GM12878 (cell line): ENCODE data around the gene ITGA3. TPM values are rescaled to one million over a fixed set of nuclear protein-coding genes. Genes with fewer than 3 reads are reported as not detected.
"Not testable (repeated sequence)": the region's sequence is repeated elsewhere in the genome, so short reads cannot be mapped to it uniquely, and the experiment has no call there.

Experiments used
- ATAC-seq: fragments of 200-7000 bp; cut with Tn5 transposase; 3 replicates; pipeline ENCODE4 v1.9.1; 2020; ENCODE audit warnings: mild to moderate bottlenecking, moderate library complexity
- BruUV-seq: library from RNA; stranded (reverse); fragments of 400-500 nt; replicated peaks from 2 replicates; lab custom pipeline; 2021; lab: Mats Ljungman, UMichigan
- CTCF ChIA-PET: fragments of 300-600 bp; sonication (Branson Sonifier 250); formaldehyde crosslinking; extraction: SDS; loops from one replicate; lab custom pipeline; 2021; ENCODE audit warnings: inconsistent platforms; lab: Yijun Ruan, JAX
- POLR2A ChIA-PET: fragments of 350-600 bp; formaldehyde crosslinking; extraction: SDS; loops from one replicate; lab custom pipeline; 2021; ENCODE audit warnings: inconsistent platforms; lab: Charles Lee
- RAD21 ChIA-PET: fragments of 300-600 bp; sonication (Branson Sonifier 250); formaldehyde crosslinking; loops from one replicate; lab custom pipeline; 2023; ENCODE audit warnings: antibody characterized with exemption; ENCODE audit not compliant: unreplicated experiment; lab: Charles Lee
- SMC1A ChIA-PET: fragments of 300-600 bp; sonication (Branson Sonifier 250); formaldehyde crosslinking; loops from one replicate; lab custom pipeline; 2023; ENCODE audit not compliant: unreplicated experiment, uncharacterized antibody; lab: Charles Lee
- DNase-seq: peaks from one replicate; pipeline ENCODE4 v3.0.0-alpha.2; 2011; ENCODE audit warnings: low read depth, low spot score
- FAIRE-seq: peaks from 3 replicates; lab custom pipeline; 2011; peaks lifted over from hg19 to GRCh38; lab: Jason Lieb, UNC
- H2AFZ ChIP-seq: 2 replicates; pipeline ENCODE4 v1.6.0; 2011; ENCODE audit warnings: low read depth, low read length, control low read depth; ENCODE audit not compliant: control insufficient read depth
- H3K27ac ChIP-seq: 2 replicates; pipeline ENCODE4 v1.5.1; 2011; ENCODE audit warnings: control low read depth; ENCODE audit not compliant: control insufficient read depth, insufficient read depth
- H3K27me3 ChIP-seq, 2 experiments: replicated peaks in 1 of 2; 2 replicates each; pipeline versions ENCODE4 v1.6.0 to v1.6.1; 2011; ENCODE audit warnings: low read length in 1 of 2; ENCODE audit not compliant: control insufficient read depth in 2 of 2, insufficient read depth in 2 of 2
- H3K36me3 ChIP-seq, 2 experiments: 2 replicates each; pipeline ENCODE4 v1.5.1; 2011; ENCODE audit warnings: low read length in 1 of 2; ENCODE audit not compliant: control insufficient read depth in 2 of 2, insufficient read depth in 2 of 2
- H3K4me1 ChIP-seq: 2 replicates; pipeline ENCODE4 v1.6.1; 2011; ENCODE audit warnings: mild to moderate bottlenecking, low read length, moderate library complexity, mixed read lengths; ENCODE audit not compliant: control insufficient read depth, insufficient read depth
- H3K4me2 ChIP-seq: 2 replicates; pipeline ENCODE4 v1.6.0; 2011; ENCODE audit warnings: control low read depth; ENCODE audit not compliant: control insufficient read depth, insufficient read depth
- H3K4me3 ChIP-seq: fragments of 200-600 bp; sonication (generic); 2 replicates; pipeline ENCODE4 v1.5.1; 2016
- H3K79me2 ChIP-seq: 2 replicates; pipeline ENCODE4 v1.6.0; 2011; ENCODE audit warnings: low read length; ENCODE audit not compliant: control insufficient read depth, insufficient read depth
- H3K9ac ChIP-seq: 2 replicates; pipeline ENCODE4 v1.8.0; 2011; ENCODE audit warnings: low read length, control low read depth, mixed read lengths; ENCODE audit not compliant: control insufficient read depth, insufficient read depth
- H3K9me3 ChIP-seq: replicated peaks from 3 replicates; pipeline ENCODE4 v1.5.1; 2011; ENCODE audit warnings: mild to moderate bottlenecking, low read length; ENCODE audit not compliant: control insufficient read depth, insufficient read depth
- H4K20me1 ChIP-seq: 2 replicates; pipeline ENCODE4 v1.6.0; 2011; ENCODE audit not compliant: control insufficient read depth, insufficient read depth
- ATF2 ChIP-seq: IDR thresholded peaks from 2 replicates; pipeline ENCODE4 v1.6.1; 2012; ENCODE audit warnings: low read length, inconsistent platforms
- BACH1 ChIP-seq: fragments of 450-650 bp; IDR thresholded peaks from 2 replicates; pipeline ENCODE4 v1.6.1; 2017; ENCODE audit warnings: mild to moderate bottlenecking, borderline replicate concordance
- HDAC2 ChIP-seq: fragments of 200-600 bp; sonication (generic); IDR thresholded peaks from 2 replicates; pipeline ENCODE4 v1.6.1; 2017
- RUNX3 ChIP-seq: IDR thresholded peaks from 2 replicates; pipeline ENCODE4 v1.6.1; 2012; ENCODE audit warnings: low read length, inconsistent platforms
- SKIL ChIP-seq: fragments of 450-650 bp; IDR thresholded peaks from 2 replicates; pipeline ENCODE4 v1.6.1; 2017; ENCODE audit warnings: mild to moderate bottlenecking, low read depth, inconsistent platforms; ENCODE audit not compliant: poor library complexity, severe bottlenecking
- SUZ12 ChIP-seq: fragments of 200-600 bp; sonication (generic); IDR thresholded peaks from one replicate; pipeline ENCODE4 v1.6.1; 2018; ENCODE audit warnings: antibody characterized with exemption, mild to moderate bottlenecking; ENCODE audit not compliant: unreplicated experiment
- ZSCAN29 ChIP-seq: fragments of 450-650 bp; IDR thresholded peaks from 2 replicates; pipeline ENCODE4 v1.6.1; 2017; ENCODE audit warnings: mild to moderate bottlenecking, moderate library complexity
- WGBS: methylation state at CpG from one replicate; pipeline ENCODE4 v1.1.6; 2016; ENCODE audit warnings: low lambda C conversion rate; ENCODE audit not compliant: insufficient replicate concordance, insufficient coverage; ENCODE audit errors: missing lambda C conversion rate; 5-methylcytosine and 5-hydroxymethylcytosine counted together
- in situ Hi-C: fragments of 300-500 bp; cut with MboI; formaldehyde crosslinking; loops from 9 replicates; pipeline ENCODE4 v1.14.3; 2018; ENCODE audit warnings: mixed read lengths
- intact Hi-C: fragments of 100-400 bp; cut with micrococcal nuclease; formaldehyde crosslinking; loops from one replicate; pipeline ENCODE4 v1.14.2; 2022; ENCODE audit not compliant: unreplicated experiment
- polyA plus RNA-seq, 11 experiments: library from polyadenylated mRNA; depleted of rRNA in 4 of 11; unstranded in 6 of 11; stranded (reverse) in 5 of 11; fragments of >200 nt; fragmentation: Nextera tagmentation in 4 of 11; fragmentation: Illumina TruSeq in 1 of 11; extraction: Ambion mirVana in 4 of 11; extraction: Trizol in 1 of 11; gene quantifications; 1 replicate in 1 of 11; 2 replicates in 10 of 11; pipeline versions ENCODE4 v1.2.1 to v1.2.3, GENCODE V29; 2011 to 2016; ENCODE audit warnings: inconsistent platforms in 2 of 11, missing spikeins in 2 of 11, low read depth in 1 of 11
- total RNA-seq, 4 experiments: library from RNA; depleted of rRNA in 3 of 4; stranded (reverse); fragments of >200 nt in 3 of 4; fragmentation: Illumina TruSeq in 1 of 4; extraction: Trizol in 1 of 4; gene quantifications; 2 replicates each; pipeline versions ENCODE4 v1.2.1 to v1.2.3, GENCODE V29; 2013 to 2021

The ITGA3 gene
- total and polyA plus RNA-seq, 10 of the 15 experiments (the other 5 are each of a cell fraction or from before 2014, with no cell fraction given), result 0.29 to 13.4 (median 6.6) TPM

- no peak for DNase-seq
- ChIA-PET SMC1A (no interaction called here), CTCF (interaction anchor here (0.6 to 1.7 kb wide), 5 partner anchors 8 to 56 kb away, joined by 3 to 4 read pairs (median 3); partner anchors contain the start of gene PDK2), RAD21 (no interaction called here), POLR2A (no interaction called here)
- no peaks in the 10 kb centered on the region for H3K79me2 ChIP-seq
- intact Hi-C loops, result no loop called here
- in situ Hi-C loops, result no loop called here
- no peak for TF ChIP-seq SUZ12
- no peak for TF ChIP-seq HDAC2
- TF ChIP-seq BACH1, result no peak
- TF ChIP-seq RUNX3, result no peak
- TF ChIP-seq ATF2, result no peak
- no peak for TF ChIP-seq SKIL
- no peak for TF ChIP-seq ZSCAN29
- H3K36me3 ChIP-seq, result no peaks in the 10 kb centered on the region
- no peak overlapping the region for H3K9ac ChIP-seq
- WGBS, result 25% methylated on average over 4 of the region's 4 CpGs
- H3K4me1 ChIP-seq, result no peaks in the 10 kb centered on the region
- H2AFZ ChIP-seq, result no peak overlapping the region
- ATAC-seq, result no peak
- no peak overlapping the region for H3K4me3 ChIP-seq
- no peaks in the 10 kb centered on the region for H3K9me3 ChIP-seq
- H4K20me1 ChIP-seq, result no peaks in the 10 kb centered on the region
- peaks cover 0 to 1% of the 10 kb centered on the region in 2 experiments; a peak in 2 of 4 replicates for H3K27me3 ChIP-seq
- BruUV-seq, result no TSS peak
- no peak for FAIRE-seq
- H3K4me2 ChIP-seq, result no peak overlapping the region
- H3K27ac ChIP-seq, result no peak overlapping the region
Measured at GRCh38 chr17:50039058-50039457, 16.9 kb upstream of the ITGA3 start.

- BruUV-seq, DNase-seq, H4K20me1 ChIP-seq, H3K27ac ChIP-seq, in situ Hi-C loops, FAIRE-seq, H2AFZ ChIP-seq, intact Hi-C loops, H3K9ac ChIP-seq, H3K79me2 ChIP-seq, H3K36me3 ChIP-seq, H3K27me3 ChIP-seq, H3K4me3 ChIP-seq, ATAC-seq, H3K4me1 ChIP-seq, POLR2A ChIA-PET, H3K4me2 ChIP-seq, H3K9me3 ChIP-seq: not testable (repeated sequence)
- SMC1A ChIA-PET, result interaction anchor here (1.1 kb wide), 1 partner anchor 15 kb away, joined by 3 read pairs; no protein-coding TSS in a partner anchor
- RAD21 ChIA-PET, result interaction anchor here (0.5 kb wide), 1 partner anchor 10 kb away, joined by 3 read pairs; no protein-coding TSS in a partner anchor
- WGBS, result 69% methylated on average over 5 of the region's 5 CpGs
- CTCF ChIA-PET, result interaction anchor here (1.7 kb wide), 1 partner anchor 47 kb away, joined by 8 read pairs; no protein-coding TSS in a partner anchor
Measured at GRCh38 chr17:50040496-50040895, 15.4 kb upstream of the ITGA3 start.
